Transverse colon (tissue), 4 donors: ENCODE data around the gene KAT7.

Experiments used
- EP300 ChIP-seq: sonication (generic); formaldehyde crosslinking; IDR thresholded peaks from one replicate; pipeline ENCODE4 v1.6.1; 2017; ENCODE audit warnings: antibody characterized with exemption, low read depth
- POLR2A ChIP-seq: fragments of 450-650 bp; IDR thresholded peaks from one replicate; pipeline ENCODE4 v1.6.1; 2016; ENCODE audit warnings: antibody characterized with exemption, mild to moderate bottlenecking, moderate library complexity
- POLR2AphosphoS5 ChIP-seq, 3 donors: sonication (generic); formaldehyde crosslinking; IDR thresholded peaks; one replicate each; pipeline ENCODE4 v1.6.1; 2016; ENCODE audit warnings: antibody characterized with exemption in 3 of 3
- TF ChIP-seq, protein P1 (sequence below), 5 experiments: fragments of 200-600 bp in 3 of 5; fragments of 450-650 bp in 2 of 5; sonication (generic) in 3 of 5; IDR thresholded peaks; 1 replicate in 2 of 5; 2 replicates in 3 of 5; pipeline ENCODE4 v1.5.1; 2016 to 2017; ENCODE audit warnings: antibody characterized with exemption in 5 of 5, inconsistent platforms in 3 of 5, mild to moderate bottlenecking in 2 of 5, moderate library complexity in 1 of 5

DNA sequence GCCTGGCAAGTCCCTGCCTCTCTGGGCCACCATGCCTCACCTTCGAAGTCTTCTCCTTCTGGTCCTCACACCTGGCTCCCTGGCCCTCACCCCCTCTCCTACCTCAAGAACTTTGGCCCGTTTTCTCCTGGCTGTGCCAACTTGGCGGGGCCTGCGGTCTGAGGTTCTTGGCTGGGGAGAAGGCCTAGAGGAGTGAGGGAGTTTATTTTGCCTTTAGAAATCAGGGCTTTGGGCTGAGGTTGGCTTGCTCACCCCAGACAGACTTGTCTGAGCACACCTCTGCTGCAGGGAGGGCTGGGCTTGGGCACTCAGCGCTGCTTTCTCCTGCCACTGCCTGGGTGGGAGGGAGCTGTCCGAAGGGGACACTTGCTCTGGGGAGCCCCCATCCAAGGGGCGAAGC lies 82.7 kb downstream of the KAT7 start:
- TF ChIP-seq POLR2A (no peak), POLR2AphosphoS5 (IDR thresholded peaks at IDR 0.05) (no peak), EP300 (no peak)
- TF ChIP-seq, protein P1, sequence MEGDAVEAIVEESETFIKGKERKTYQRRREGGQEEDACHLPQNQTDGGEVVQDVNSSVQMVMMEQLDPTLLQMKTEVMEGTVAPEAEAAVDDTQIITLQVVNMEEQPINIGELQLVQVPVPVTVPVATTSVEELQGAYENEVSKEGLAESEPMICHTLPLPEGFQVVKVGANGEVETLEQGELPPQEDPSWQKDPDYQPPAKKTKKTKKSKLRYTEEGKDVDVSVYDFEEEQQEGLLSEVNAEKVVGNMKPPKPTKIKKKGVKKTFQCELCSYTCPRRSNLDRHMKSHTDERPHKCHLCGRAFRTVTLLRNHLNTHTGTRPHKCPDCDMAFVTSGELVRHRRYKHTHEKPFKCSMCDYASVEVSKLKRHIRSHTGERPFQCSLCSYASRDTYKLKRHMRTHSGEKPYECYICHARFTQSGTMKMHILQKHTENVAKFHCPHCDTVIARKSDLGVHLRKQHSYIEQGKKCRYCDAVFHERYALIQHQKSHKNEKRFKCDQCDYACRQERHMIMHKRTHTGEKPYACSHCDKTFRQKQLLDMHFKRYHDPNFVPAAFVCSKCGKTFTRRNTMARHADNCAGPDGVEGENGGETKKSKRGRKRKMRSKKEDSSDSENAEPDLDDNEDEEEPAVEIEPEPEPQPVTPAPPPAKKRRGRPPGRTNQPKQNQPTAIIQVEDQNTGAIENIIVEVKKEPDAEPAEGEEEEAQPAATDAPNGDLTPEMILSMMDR (IDR thresholded peaks at IDR 0.05), result no peak
